ENCODE measurements around the gene SUGP2. TPM values are rescaled to one million over a fixed set of nuclear protein-coding genes. Genes with fewer than 3 reads are reported as not detected.

SUGP2 gene
- total RNA-seq, 1 experiment from 2014 or later, result 95.2 TPM

GRCh38 chr19:18975011-18975410 lies 58.3 kb downstream of the SUGP2 start:
- H2BK5ac ChIP-seq (ENCODE audit: insufficient read length, low read length), result no peak overlapping the region
- H2AK5ac ChIP-seq (ENCODE audit: insufficient read length, low read length), result no peak overlapping the region
- H3K18ac ChIP-seq (ENCODE audit: insufficient read length, low read depth, low read length), result no peak overlapping the region
- no peak overlapping the region for H3K4ac ChIP-seq (ENCODE audit: low read depth, low read length)
- no peaks in the 10 kb centered on the region for H3K79me2 ChIP-seq (ENCODE audit: insufficient read depth, low read length)
- no peaks in the 10 kb centered on the region for H4K20me1 ChIP-seq (ENCODE audit: control insufficient read depth, insufficient read depth, insufficient read length)
- H2BK20ac ChIP-seq (ENCODE audit: low read depth, low read length, poor library complexity, severe bottlenecking), result no peak overlapping the region
- no peak overlapping the region for H2AFZ ChIP-seq (ENCODE audit: low read length)
- H2BK120ac ChIP-seq (ENCODE audit: low read depth, low read length, poor library complexity, severe bottlenecking), result no peak overlapping the region
- TF ChIP-seq CTCF (conservative IDR thresholded peaks at IDR 0.05), result no peak
- H3K36me3 Mint-ChIP-seq (ENCODE audit: insufficient read depth in 1 of 3, low read depth in 3 of 3), result no peaks in the 10 kb centered on the region
- peaks cover 0 to 6% of the 10 kb centered on the region in 2 experiments; a peak in 1 of 4 replicates for H3K4me1 Mint-ChIP-seq
- no peak overlapping the region for H3K4me2 ChIP-seq (ENCODE audit: insufficient read depth, insufficient read length, low read length)
- H3K4me3 Mint-ChIP-seq, result no peak overlapping the region
- no peak for DNase-seq
- H3K27ac Mint-ChIP-seq, result no peak overlapping the region
- H3K4me1 ChIP-seq (ENCODE audit: insufficient read depth, low read length), result no peaks in the 10 kb centered on the region
- no peak overlapping the region for H2BK15ac ChIP-seq (ENCODE audit: low read depth, low read length)
- no peak overlapping the region for H3K9ac ChIP-seq (ENCODE audit: extremely low read depth, insufficient read length, low read length)
- H3K27me3 Mint-ChIP-seq (ENCODE audit: low read depth), result peaks cover 19% of the 10 kb centered on the region
- no peaks in the 10 kb centered on the region for H3K27me3 ChIP-seq (ENCODE audit: insufficient read depth, low read length)
- H3K23ac ChIP-seq (ENCODE audit: insufficient read length, low read depth, low read length), result no peak overlapping the region
- no peaks in the 10 kb centered on the region for H3K23me2 ChIP-seq (ENCODE audit: insufficient read length, low read depth, low read length, poor library complexity, severe bottlenecking)
- no peak overlapping the region for H4K91ac ChIP-seq (ENCODE audit: insufficient read length, low read depth, low read length)
- no CpG with 5 or more reads among the region's 3 CpGs for WGBS (ENCODE audit: extremely low coverage, insufficient read length, low lambda C conversion rate)
- H2BK12ac ChIP-seq (ENCODE audit: insufficient read length, low read depth, low read length), result no peak overlapping the region
- H3K27ac ChIP-seq (ENCODE audit: insufficient read length, low read depth, low read length), result no peak overlapping the region
- H3K79me1 ChIP-seq (ENCODE audit: insufficient read depth, low read depth, low read length, poor library complexity, severe bottlenecking), result no peaks in the 10 kb centered on the region
- no peak overlapping the region for H3T11ph ChIP-seq (ENCODE audit: low read length)
- H3K56ac ChIP-seq (ENCODE audit: insufficient read length, low read depth, low read length), result no peak overlapping the region
- H3K9me3 Mint-ChIP-seq, result no peaks in the 10 kb centered on the region
- H4K8ac ChIP-seq (replicated peaks; ENCODE audit: insufficient read length, low read depth, low read length), result no peak overlapping the region
- H4K5ac ChIP-seq (ENCODE audit: insufficient read length, low read depth, low read length), result no peak overlapping the region
- H3K14ac ChIP-seq (ENCODE audit: insufficient read depth, low read length), result no peak overlapping the region
- H3K9me3 ChIP-seq (ENCODE audit: control insufficient read depth, low read depth, low read length), result no peaks in the 10 kb centered on the region
